Fibroblast of lung (primary cell): ENCODE results near the gene TBXAS1.

Experiments used
- CTCF ChIP-seq, 2 donors: IDR thresholded peaks in 1 of 2; conservative IDR thresholded peaks in 1 of 2; 1 replicate in 1 of 2; 2 replicates in 1 of 2; pipeline ENCODE4 v1.5.1; 2011 to 2012; ENCODE audit warnings: low read length in 2 of 2, control low read depth in 1 of 2, inconsistent platforms in 1 of 2, low read depth in 1 of 2, mild to moderate bottlenecking in 1 of 2
- EZH2 ChIP-seq: IDR thresholded peaks from 2 replicates; pipeline ENCODE4 v1.5.1; 2012; ENCODE audit warnings: low read length, control low read depth, mild to moderate bottlenecking; ENCODE audit errors: missing control alignments

GRCh38 chr7:139876622-139877283 is 47.7 kb downstream of the TBXAS1 start:
- TF ChIP-seq CTCF (conservative IDR thresholded peaks at IDR 0.05 in 1 of 2, IDR thresholded peaks at IDR 0.05 in 1 of 2; ENCODE audit: low read depth in 1 of 2, low read length in 2 of 2) (no peak), EZH2 (no peak)
